ENCODE data around the gene DOCK1. TPM values are rescaled to one million over a fixed set of nuclear protein-coding genes. Genes with fewer than 3 reads are reported as not detected.

The DOCK1 gene
- polyA plus RNA-seq, 1 of the 3 experiments (the other 2 are of a cell fraction), result 15.5 TPM

DNA sequence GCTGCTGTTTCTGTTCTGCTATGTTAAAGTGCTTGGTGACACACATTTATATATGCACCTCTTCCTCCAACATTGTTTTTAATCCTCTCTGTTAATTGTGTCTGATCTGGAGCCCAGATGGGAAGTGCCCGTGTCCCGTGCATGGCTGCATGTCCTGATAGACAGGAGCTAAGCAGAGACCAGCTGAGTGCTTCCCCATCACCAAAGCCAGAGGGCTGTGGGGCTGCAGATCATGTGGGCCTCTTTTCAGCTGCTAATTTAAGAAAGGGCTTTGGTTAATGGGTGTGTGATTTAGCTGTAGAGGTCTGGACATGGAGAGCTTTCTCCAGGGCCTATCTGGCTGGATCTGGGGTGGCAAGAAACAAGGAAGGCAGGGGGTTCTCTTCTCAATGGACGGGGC lies 547.3 kb downstream of the DOCK1 start (continued):
- TF ChIP-seq CHD2 (IDR thresholded peaks at IDR 0.05; ENCODE audit: low read length, partially characterized antibody) (no peak), TAF1 (IDR thresholded peaks at IDR 0.05; ENCODE audit: borderline replicate concordance, low read depth, low read length) (no peak), TCF12 (IDR thresholded peaks at IDR 0.05) (no peak), MXI1 (IDR thresholded peaks at IDR 0.05; ENCODE audit: low read depth, low read length) (no peak), NFIC (IDR thresholded peaks at IDR 0.05; ENCODE audit: borderline replicate concordance) (no peak), RCOR1 (IDR thresholded peaks at IDR 0.05; ENCODE audit: low read length) (no peak), USF1 (IDR thresholded peaks at IDR 0.05; ENCODE audit: borderline replicate concordance, low read depth) (no peak)
- TF ChIP-seq, protein P1, sequence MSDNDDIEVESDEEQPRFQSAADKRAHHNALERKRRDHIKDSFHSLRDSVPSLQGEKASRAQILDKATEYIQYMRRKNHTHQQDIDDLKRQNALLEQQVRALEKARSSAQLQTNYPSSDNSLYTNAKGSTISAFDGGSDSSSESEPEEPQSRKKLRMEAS (IDR thresholded peaks at IDR 0.05; ENCODE audit: low read depth), result no peak
- TF ChIP-seq, protein P2, sequence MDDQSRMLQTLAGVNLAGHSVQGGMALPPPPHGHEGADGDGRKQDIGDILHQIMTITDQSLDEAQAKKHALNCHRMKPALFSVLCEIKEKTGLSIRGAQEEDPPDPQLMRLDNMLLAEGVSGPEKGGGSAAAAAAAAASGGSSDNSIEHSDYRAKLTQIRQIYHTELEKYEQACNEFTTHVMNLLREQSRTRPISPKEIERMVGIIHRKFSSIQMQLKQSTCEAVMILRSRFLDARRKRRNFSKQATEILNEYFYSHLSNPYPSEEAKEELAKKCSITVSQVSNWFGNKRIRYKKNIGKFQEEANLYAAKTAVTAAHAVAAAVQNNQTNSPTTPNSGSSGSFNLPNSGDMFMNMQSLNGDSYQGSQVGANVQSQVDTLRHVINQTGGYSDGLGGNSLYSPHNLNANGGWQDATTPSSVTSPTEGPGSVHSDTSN (IDR thresholded peaks at IDR 0.05), result no peak

GRCh38 chr10:127453706-127454105 lies 548.5 kb downstream of the DOCK1 start:
- no peak for DNase-seq
- Histone ChIP-seq H4K20me1 (ENCODE audit: insufficient read depth) (no peaks in the 10 kb centered on the region), H3K27me3 (ENCODE audit: insufficient read depth) (no peaks in the 10 kb centered on the region), H3K36me3 (replicated peaks in 1 of 2; ENCODE audit: control insufficient read depth in 1 of 2, insufficient read depth in 2 of 2, low read length in 1 of 2) (peaks cover 12 to 20% of the 10 kb centered on the region in 2 experiments), H3K27ac (ENCODE audit: low read depth in 2 of 2, low read length in 1 of 2) (no peak overlapping the region), H3K9me3 (no peaks in the 10 kb centered on the region), H3K4me2 (no peak overlapping the region), H3K9me2 (no peaks in the 10 kb centered on the region), H3K4me3 (ENCODE audit: low read depth in 2 of 2, low read length in 1 of 2) (no peak overlapping the region), H3K9ac (no peak overlapping the region), H3F3A (replicated peaks; ENCODE audit: insufficient read depth) (no peaks in the 10 kb centered on the region), H3K4me1 (ENCODE audit: control insufficient read depth in 1 of 2, insufficient read depth in 2 of 2, low read depth in 1 of 2, low read length in 1 of 2) (no peaks in the 10 kb centered on the region), H3K79me2 (ENCODE audit: insufficient read depth) (no peaks in the 10 kb centered on the region), H2AFZ (ENCODE audit: low read depth) (no peak overlapping the region)
- WGBS (ENCODE audit: low lambda C conversion rate), result 90% methylated on average over 8 of the region's 8 CpGs
- ChIA-PET CTCF (interaction anchor here (0.6 kb wide), 1 partner anchor 30 kb away, joined by 3 read pairs; no protein-coding TSS in a partner anchor), POLR2A (no interaction called here)
- TF ChIP-seq, protein P3, sequence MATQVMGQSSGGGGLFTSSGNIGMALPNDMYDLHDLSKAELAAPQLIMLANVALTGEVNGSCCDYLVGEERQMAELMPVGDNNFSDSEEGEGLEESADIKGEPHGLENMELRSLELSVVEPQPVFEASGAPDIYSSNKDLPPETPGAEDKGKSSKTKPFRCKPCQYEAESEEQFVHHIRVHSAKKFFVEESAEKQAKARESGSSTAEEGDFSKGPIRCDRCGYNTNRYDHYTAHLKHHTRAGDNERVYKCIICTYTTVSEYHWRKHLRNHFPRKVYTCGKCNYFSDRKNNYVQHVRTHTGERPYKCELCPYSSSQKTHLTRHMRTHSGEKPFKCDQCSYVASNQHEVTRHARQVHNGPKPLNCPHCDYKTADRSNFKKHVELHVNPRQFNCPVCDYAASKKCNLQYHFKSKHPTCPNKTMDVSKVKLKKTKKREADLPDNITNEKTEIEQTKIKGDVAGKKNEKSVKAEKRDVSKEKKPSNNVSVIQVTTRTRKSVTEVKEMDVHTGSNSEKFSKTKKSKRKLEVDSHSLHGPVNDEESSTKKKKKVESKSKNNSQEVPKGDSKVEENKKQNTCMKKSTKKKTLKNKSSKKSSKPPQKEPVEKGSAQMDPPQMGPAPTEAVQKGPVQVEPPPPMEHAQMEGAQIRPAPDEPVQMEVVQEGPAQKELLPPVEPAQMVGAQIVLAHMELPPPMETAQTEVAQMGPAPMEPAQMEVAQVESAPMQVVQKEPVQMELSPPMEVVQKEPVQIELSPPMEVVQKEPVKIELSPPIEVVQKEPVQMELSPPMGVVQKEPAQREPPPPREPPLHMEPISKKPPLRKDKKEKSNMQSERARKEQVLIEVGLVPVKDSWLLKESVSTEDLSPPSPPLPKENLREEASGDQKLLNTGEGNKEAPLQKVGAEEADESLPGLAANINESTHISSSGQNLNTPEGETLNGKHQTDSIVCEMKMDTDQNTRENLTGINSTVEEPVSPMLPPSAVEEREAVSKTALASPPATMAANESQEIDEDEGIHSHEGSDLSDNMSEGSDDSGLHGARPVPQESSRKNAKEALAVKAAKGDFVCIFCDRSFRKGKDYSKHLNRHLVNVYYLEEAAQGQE (IDR thresholded peaks at IDR 0.05; ENCODE audit: low read depth, low read length), result no peak
- TF ChIP-seq SIN3A (IDR thresholded peaks at IDR 0.05; ENCODE audit: borderline replicate concordance, low read depth, low read length), result no peak
- TF ChIP-seq, protein P4, sequence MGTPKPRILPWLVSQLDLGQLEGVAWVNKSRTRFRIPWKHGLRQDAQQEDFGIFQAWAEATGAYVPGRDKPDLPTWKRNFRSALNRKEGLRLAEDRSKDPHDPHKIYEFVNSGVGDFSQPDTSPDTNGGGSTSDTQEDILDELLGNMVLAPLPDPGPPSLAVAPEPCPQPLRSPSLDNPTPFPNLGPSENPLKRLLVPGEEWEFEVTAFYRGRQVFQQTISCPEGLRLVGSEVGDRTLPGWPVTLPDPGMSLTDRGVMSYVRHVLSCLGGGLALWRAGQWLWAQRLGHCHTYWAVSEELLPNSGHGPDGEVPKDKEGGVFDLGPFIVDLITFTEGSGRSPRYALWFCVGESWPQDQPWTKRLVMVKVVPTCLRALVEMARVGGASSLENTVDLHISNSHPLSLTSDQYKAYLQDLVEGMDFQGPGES (IDR thresholded peaks at IDR 0.05; ENCODE audit: low read depth, low read length), result no peak
- no peak for TF ChIP-seq FOXJ3 (CRISPR knock-in tag; IDR thresholded peaks at IDR 0.05)
- TF ChIP-seq, protein P1 (IDR thresholded peaks at IDR 0.05; ENCODE audit: low read depth), result no peak
- no peak for TF ChIP-seq NRF1 (IDR thresholded peaks at IDR 0.05; ENCODE audit: low read depth, low read length)
- TF ChIP-seq FOXM1 (IDR thresholded peaks at IDR 0.05; ENCODE audit: low read depth), result no peak
- no peak for TF ChIP-seq SMC3 (IDR thresholded peaks at IDR 0.05; ENCODE audit: low read depth, low read length)
- TF ChIP-seq RFX5 (IDR thresholded peaks at IDR 0.05; ENCODE audit: low read length), result no peak
- TF ChIP-seq USF1 (IDR thresholded peaks at IDR 0.05; ENCODE audit: borderline replicate concordance, low read depth), result no peak
- TF ChIP-seq ELF1 (IDR thresholded peaks at IDR 0.05), result no peak
- TF ChIP-seq FOSL2 (IDR thresholded peaks at IDR 0.05; ENCODE audit: borderline replicate concordance, low read depth), result no peak
- no peak for TF ChIP-seq RCOR1 (IDR thresholded peaks at IDR 0.05; ENCODE audit: low read length)
- TF ChIP-seq GABPA (IDR thresholded peaks at IDR 0.05; ENCODE audit: low read depth), result no peak
- no peak for TF ChIP-seq USF2 (IDR thresholded peaks at IDR 0.05; ENCODE audit: borderline replicate concordance, low read depth, low read length)
- no peak for TF ChIP-seq EZH2phosphoT487 (IDR thresholded peaks at IDR 0.05; ENCODE audit: borderline replicate concordance, low read depth)
- no peak for TF ChIP-seq MEF2A (IDR thresholded peaks at IDR 0.05; ENCODE audit: borderline replicate concordance, low read depth)
- no peak for TF ChIP-seq RAD21 (IDR thresholded peaks at IDR 0.05; ENCODE audit: low read length)
- no peak for TF ChIP-seq NFIC (IDR thresholded peaks at IDR 0.05; ENCODE audit: borderline replicate concordance)

Measured in SK-N-SH (cell line).